HUDEP-2 (cell line): Measurements from ENCODE around the gene SLC6A8.

ENCODE experiments used
- DNase-seq, 76 experiments: peaks; one replicate each; lab custom pipeline; 2025; ENCODE audit not compliant: unreplicated experiment in 76 of 76; lab: John Stamatoyannopoulos, UW

The SLC6A8 gene

DNA sequence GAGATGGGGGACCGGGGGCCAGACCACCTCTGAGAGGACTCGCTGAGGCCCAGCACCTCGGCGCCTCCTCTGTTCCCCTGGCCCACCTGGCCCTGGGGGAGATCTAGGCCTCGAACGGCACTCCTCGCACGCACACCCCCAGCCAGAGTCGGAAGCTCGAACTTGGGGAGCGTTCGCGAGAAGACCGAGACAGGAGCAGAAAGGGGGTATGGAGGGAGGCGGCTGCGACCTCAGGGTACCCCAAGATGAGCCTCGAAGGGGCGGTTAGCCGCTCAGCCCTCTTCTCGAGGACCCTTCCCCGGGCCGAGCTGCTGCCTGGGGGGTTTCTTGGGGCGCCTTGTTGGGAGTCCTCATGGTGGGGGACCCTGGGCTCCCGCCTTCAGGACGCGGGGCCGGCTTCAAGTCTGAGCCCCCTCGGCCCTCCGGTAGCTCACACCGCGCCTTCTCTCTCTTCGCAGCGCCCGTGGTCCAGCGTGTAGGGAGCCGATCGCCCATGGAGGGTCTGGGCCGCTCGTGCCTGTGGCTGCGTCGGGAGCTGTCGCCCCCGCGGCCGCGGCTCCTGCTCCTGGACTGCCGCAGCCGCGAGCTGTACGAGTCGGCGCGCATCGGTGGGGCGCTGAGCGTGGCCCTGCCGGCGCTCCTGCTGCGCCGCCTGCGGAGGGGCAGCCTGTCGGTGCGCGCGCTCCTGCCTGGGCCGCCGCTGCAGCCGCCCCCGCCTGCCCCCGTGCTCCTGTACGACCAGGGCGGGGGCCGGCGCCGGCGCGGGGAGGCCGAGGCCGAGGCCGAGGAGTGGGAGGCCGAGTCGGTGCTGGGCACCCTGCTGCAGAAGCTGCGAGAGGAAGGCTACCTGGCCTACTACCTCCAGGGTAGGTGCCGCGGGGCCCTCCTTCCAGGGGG lies 40.0 kb upstream of the SLC6A8 start:
- DNase-seq, result no peak

- DNase-seq, result no peak
Observed at GRCh38 chrX:153648358-153649177, 39.2 kb upstream of the SLC6A8 start.

DNA sequence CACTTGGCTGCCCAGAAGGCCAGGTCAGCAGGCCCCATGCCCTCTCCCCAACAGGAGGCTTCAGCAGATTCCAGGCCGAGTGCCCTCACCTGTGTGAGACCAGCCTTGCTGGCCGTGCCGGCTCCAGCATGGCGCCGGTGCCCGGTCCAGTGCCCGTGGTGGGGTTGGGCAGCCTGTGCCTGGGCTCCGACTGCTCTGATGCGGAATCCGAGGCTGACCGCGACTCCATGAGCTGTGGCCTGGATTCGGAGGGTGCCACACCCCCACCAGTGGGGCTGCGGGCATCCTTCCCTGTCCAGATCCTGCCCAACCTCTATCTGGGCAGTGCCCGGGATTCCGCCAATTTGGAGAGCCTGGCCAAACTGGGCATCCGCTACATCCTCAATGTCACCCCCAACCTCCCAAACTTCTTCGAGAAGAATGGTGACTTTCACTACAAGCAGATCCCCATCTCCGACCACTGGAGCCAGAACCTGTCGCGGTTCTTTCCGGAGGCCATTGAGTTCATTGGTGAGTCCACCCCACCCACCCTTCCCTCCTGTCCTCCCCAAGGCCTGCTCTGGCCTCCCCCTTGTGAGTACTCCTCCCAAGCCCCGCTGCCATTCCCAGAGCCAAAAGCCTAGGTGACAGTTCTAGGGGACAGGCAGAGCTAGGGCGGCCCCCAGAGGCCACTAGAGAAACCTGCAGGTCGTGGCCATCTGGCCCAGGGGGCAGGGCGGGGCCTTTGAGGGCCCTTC lies 38.4 kb upstream of the SLC6A8 start:
- DNase-seq, result peak in 30 of 76 experiments; percentile 0 to 44 (median 10)

DNA sequence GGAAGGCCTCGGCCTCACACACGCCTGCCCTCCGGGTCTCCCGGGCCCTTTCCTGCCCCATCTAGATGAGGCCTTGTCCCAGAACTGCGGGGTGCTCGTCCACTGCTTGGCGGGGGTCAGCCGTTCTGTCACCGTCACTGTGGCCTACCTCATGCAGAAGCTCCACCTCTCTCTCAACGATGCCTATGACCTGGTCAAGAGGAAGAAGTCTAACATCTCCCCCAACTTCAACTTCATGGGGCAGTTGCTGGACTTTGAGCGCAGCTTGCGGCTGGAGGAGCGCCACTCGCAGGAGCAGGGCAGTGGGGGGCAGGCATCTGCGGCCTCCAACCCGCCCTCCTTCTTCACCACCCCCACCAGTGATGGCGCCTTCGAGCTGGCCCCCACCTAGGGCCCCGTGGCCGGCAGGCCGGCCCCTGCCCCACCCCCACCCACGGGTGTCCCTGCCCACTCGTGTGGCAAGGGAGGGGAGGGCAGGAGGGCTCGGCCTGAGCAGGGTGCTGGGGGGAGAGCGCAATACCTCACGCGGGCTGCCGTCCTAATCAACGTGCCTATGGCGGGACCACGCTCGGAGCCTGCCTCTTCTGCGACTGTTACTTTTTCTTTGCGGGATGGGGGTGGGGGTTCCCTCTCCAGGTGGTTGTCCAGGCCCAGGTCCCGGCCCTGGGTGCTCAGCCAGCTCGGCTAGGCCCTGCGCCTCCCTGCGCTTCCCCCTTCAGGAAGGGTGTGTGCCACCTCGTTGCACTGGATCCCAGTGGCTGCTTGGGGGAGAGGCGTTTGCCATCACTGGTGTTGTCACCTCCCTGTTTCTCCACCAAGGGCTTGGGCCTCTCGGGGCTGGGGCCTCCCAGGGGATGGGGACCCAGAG lies 37.6 kb upstream of the SLC6A8 start:
- DNase-seq, result no peak

DNA sequence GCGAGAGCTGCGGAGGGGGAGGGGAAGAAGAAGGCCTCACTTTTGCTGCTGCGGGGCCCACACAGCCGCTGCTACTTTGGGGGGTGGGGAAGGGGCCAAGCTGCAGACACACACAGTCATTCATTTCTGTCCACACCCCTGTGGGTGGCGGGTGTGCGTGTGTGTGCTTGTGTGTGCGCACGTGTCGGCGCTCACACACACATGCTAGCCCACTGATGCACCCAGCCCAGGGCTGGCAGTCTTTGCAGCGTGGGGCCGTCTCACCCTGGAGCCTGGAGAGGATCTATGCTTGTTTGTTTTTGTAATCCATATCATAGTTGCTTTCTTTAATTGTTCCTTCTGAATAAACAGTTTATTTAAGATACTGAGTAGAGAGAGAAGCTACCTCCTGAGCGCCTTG lies 36.8 kb upstream of the SLC6A8 start:
- DNase-seq, result no peak

GRCh38 chrX:153651540-153652079 lies 36.1 kb upstream of the SLC6A8 start:
- peak in 5 of 76 experiments; percentile 2 to 15 (median 3) for DNase-seq

DNA sequence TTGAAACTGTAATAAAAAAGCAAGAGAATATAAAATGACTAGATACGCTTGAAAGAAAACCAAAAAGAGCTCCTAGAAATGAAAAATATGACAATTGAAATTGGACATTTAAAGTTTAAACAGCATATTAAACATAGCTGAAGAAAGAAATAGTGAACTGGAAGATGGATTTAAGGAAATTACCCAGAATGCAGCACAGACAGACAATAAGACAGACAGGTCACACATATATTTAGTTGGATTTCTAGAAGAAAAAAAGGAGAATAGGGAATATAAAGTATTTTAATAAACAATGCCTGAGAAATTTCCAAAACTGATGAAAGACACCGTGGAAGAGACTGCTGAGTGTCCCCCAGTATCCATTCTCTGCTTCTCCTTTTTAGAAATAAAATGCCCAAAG lies 34.2 kb upstream of the SLC6A8 start:
- DNase-seq, result no peak

DNA sequence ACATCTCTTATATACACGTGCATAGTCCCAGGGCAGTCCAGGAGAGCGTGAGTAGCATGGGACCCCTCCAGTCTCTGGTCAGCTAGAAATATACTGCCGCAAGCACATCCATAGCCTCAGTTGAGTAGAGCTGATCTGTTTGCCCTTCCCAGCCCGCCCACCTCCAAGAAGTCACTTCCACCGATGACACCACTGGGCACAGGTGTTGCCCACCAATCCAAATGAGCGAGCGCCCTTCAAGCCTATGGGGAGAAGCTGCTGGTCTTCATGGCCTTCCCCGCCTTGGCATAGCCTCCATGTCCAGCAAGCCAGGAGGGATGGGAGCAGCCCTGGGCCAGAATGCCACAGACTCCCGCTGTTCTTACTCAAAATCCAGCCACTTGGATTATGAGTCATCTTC lies 30.6 kb upstream of the SLC6A8 start:
- no peak for DNase-seq

- DNase-seq, result no peak
Observed at GRCh38 chrX:153659268-153659667, 28.5 kb upstream of the SLC6A8 start.

DNA sequence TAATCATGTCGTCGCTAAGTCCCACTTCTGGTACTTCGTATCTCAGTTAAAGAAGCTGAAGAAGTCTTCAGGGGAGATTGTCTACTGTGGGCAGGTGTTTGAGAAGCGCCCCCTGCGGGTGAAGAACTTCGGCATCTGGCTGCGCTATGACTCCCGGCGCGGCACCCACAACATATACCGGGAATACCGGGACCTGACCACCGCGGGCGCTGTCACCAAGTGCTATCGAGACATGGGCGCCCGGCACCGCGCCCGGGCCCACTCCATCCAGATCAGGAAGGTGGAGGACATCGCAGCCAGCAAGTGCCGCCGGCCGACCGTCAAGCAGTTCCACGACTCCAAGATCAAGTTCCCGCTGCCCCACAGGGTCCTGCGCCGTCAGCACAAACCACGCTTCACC lies 25.5 kb upstream of the SLC6A8 start:
- peak in 35 of 76 experiments; percentile 1 to 40 (median 17) for DNase-seq

- no peak for DNase-seq
Observed at GRCh38 chrX:153665726-153666306, 21.9 kb upstream of the SLC6A8 start.

DNA sequence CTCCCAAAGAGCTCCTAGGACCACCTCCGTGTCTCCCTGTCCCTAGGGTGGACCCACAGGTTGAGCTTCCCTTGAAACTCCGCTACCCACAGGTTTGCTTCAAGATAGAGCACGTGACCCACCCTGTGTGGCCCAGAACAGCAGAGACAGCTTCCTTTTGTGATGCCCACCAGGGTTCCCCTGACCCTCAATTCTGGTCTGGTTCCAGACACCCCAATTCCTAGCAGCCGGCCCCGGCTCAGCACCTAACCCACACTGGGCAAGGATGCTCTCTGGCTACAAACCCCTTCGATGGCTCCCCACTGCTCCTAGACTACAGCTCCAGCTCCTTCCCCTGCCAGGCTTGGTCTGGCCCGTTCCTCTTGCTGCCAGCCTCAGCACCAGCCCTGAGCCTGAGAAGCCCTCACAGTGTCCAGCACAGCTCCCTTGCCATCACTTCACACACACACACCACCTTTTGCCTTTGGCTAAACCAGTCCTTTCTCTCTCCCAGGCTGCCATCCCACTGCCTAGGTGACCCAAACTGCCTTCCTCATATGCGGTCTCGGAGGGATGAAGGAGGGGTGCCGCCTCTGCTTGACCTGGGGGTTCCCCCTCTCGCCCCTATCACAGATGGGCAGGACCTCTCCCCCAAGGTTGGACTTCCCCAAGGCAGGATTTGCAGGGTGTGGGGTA lies 20.3 kb upstream of the SLC6A8 start:
- no peak for DNase-seq

GRCh38 chrX:153667956-153668396 lies 19.8 kb upstream of the SLC6A8 start:
- peak in 68 of 76 experiments; percentile 1 to 75 (median 54) for DNase-seq

DNA sequence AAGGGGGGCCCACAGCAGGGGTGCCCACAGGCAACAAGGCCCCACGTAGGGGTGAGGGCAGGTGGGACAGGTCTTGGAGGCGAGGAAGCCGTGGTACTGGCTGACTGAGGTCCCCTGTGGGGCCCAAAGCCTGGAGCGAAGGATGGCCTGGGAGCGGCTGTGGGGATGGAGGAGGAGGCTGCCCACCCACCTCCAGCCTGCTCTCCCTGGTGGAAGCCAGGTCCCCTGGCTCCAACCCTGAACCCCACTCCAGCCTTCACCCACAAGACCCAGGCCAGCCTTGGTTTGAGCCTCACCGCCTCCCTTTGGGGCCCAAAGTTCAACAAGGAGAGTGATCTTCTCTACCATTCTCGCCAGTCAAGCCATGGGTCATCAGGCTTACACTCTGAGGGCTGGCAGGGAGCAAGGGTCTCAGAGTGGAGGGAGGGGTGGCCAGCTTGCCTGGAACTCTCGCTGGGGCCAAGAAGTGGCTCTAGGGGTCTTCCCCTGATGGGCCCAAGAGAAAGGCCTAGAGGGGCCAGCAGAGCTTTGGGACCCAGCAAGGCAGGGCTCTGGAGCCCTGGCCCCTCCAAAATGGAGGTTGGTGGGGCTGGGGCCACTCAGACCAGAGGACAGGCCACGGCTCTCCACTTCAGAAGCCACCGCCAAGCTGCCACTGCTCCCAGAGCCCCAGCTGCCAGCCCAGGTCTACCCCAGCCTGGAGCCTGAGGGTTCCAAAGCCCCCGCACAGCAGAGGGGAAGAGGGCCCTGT lies 19.1 kb upstream of the SLC6A8 start:
- DNase-seq, result no peak

GRCh38 chrX:153669174-153669890 lies 18.4 kb upstream of the SLC6A8 start:
- peak in 13 of 76 experiments; percentile 0 to 20 (median 6) for DNase-seq

GRCh38 chrX:153669901-153670731 lies 17.6 kb upstream of the SLC6A8 start:
- DNase-seq, result no peak
